Stimulated activated CD4-positive, alpha-beta T cell treated with anti-CD3 and anti-CD28 coated beads, Interleukin-1b, Interleukin-23, amount 100 ng/mL, for 4 hours (primary cell): ENCODE results near the gene PTK6.
"Not testable (repeated sequence)": the region's sequence is repeated elsewhere in the genome, so short reads cannot be mapped to it uniquely, and the experiment has no call there.

Source experiments
- DNase-seq, 2 donors: peaks; one replicate each; pipeline ENCODE4 v3.0.0-alpha.2; 2020; ENCODE audit warnings: low read depth in 2 of 2

PTK6 gene

GRCh38 chr20:63494420-63495166 lies 42.6 kb downstream of the PTK6 start:
- no peak for DNase-seq

- no peak for DNase-seq
Observed at GRCh38 chr20:63494084-63494419, 43.1 kb downstream of the PTK6 start.

GRCh38 chr20:63493563-63494020 lies 43.6 kb downstream of the PTK6 start:
- no peak for DNase-seq

GRCh38 chr20:63492982-63493381 lies 44.2 kb downstream of the PTK6 start:
- DNase-seq, result no peak

GRCh38 chr20:63492518-63492917 lies 44.7 kb downstream of the PTK6 start:
- no peak for DNase-seq

GRCh38 chr20:63491635-63492230 lies 45.4 kb downstream of the PTK6 start:
- no peak for DNase-seq

GRCh38 chr20:63491078-63491477 lies 46.1 kb downstream of the PTK6 start:
- DNase-seq, result no peak

GRCh38 chr20:63490416-63490815 lies 46.8 kb downstream of the PTK6 start:
- no peak for DNase-seq

- DNase-seq, result no peak
Observed at GRCh38 chr20:63488315-63489251, 48.6 kb downstream of the PTK6 start.

GRCh38 chr20:63487781-63488241 lies 49.4 kb downstream of the PTK6 start:
- no peak for DNase-seq

GRCh38 chr20:63487116-63487764 lies 49.9 kb downstream of the PTK6 start:
- DNase-seq, result no peak

- DNase-seq, result no peak
Observed at GRCh38 chr20:63486300-63486855, 50.8 kb downstream of the PTK6 start.

GRCh38 chr20:63484651-63485403 lies 52.3 kb downstream of the PTK6 start:
- no peak for DNase-seq

GRCh38 chr20:63484236-63484635 lies 52.9 kb downstream of the PTK6 start:
- DNase-seq, result no peak

- no peak for DNase-seq
Observed at GRCh38 chr20:63483834-63484233, 53.3 kb downstream of the PTK6 start.

GRCh38 chr20:63482021-63482587 lies 55.1 kb downstream of the PTK6 start:
- DNase-seq, result no peak

GRCh38 chr20:63481503-63481902 lies 55.7 kb downstream of the PTK6 start:
- DNase-seq, result no peak

GRCh38 chr20:63479695-63480419 lies 57.3 kb downstream of the PTK6 start:
- DNase-seq, result not testable (repeated sequence)
